GM10266 (cell line): ENCODE data around the gene PPARD.
A peak's percentile ranks its signal among the peaks of the same experiment; 100 is the strongest.

ENCODE experiments used
- DNase-seq: peaks from one replicate; pipeline ENCODE4 v3.0.0; 2012; ENCODE audit errors: extremely low spot score
- CTCF ChIP-seq: IDR thresholded peaks from 2 replicates; pipeline ENCODE4 v1.5.1; 2012; ENCODE audit warnings: mild to moderate bottlenecking, low read depth; ENCODE audit not compliant: control insufficient read depth, insufficient read depth; ENCODE audit errors: missing control alignments

PPARD gene

GRCh38 chr6:35461270-35461669, 118.9 kb downstream of the PPARD start:
- no peak for TF ChIP-seq CTCF
- no peak for DNase-seq

- no peak for DNase-seq
- no peak for TF ChIP-seq CTCF
Measured at GRCh38 chr6:35463292-35463691, 120.9 kb downstream of the PPARD start.

- no peak for TF ChIP-seq CTCF
Measured at GRCh38 chr6:35465646-35466045, 123.3 kb downstream of the PPARD start.

GRCh38 chr6:35468181-35468979, 126.0 kb downstream of the PPARD start, which contains the start of gene RPL10A:
TSS of gene RPL10A (plus strand) at chr6:35468401. CDS start at chr6:35468435, 34 bp downstream.
- TF ChIP-seq CTCF: peak; percentile 98
- peak; percentile 96 for DNase-seq

More at GRCh38 chr6:35465646-35466045, 123.3 kb downstream of the PPARD start:
- no peak for DNase-seq

GRCh38 chr6:35468980-35469750, 126.8 kb downstream of the PPARD start:
- DNase-seq: no peak
- no peak for TF ChIP-seq CTCF

GRCh38 chr6:35469751-35470662, 127.6 kb downstream of the PPARD start:
- TF ChIP-seq CTCF: no peak

More at GRCh38 chr6:35469751-35470662, 127.6 kb downstream of the PPARD start:
- DNase-seq: no peak
